ENCODE data around the gene IRS2. TPM values are rescaled to one million over a fixed set of nuclear protein-coding genes. Genes with fewer than 3 reads are reported as not detected.
A peak's percentile ranks its signal among the peaks of the same experiment; 100 is the strongest.

IRS2 gene
- total and polyA plus RNA-seq, 4 donors: 4.0 to 9.1 (median 6.7) TPM

DNA sequence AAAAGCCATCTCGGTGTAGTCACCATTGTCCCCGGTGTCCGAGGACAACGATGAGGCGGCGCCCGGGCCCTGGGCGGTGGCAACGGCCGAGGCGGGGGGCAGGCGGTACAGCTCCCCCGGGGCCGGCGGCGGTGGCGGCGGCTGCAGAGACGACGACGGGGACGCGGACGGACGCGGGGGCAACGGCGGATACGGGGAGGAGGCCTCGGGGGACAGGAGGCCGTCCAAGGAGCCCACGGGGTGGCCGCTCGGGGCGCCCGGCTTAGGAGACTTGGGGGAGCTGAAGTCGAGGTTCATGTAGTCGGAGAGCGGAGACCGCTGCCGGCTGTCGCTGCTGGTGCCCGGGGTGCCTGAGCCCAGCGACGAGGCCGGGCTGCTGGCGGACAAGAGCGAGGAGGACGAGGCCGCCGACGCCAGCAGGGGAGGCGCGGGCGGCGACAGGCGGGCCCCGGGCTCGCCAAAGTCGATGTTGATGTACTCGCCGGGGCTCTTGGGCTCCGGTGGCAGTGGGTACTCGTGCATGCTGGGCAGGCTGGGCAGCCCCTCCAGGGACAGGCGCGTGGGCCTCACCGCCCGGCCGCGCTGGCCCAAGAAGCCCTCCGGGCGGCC, 3.5 kb downstream of the IRS2 start:
- Histone ChIP-seq H3K36me3 (ENCODE audit: control insufficient read depth in 4 of 4, insufficient read depth in 3 of 4, low read depth in 1 of 4, low read length in 3 of 4) (peaks cover 2 to 22% (median 6%) of the 10 kb centered on the region in 4 donors), H3K4me3 (ENCODE audit: low read depth in 1 of 3, low read length in 3 of 3) (no peak overlapping the region), H3K9me3 (ENCODE audit: control insufficient read depth in 4 of 4, low read length in 3 of 4) (no peaks in the 10 kb centered on the region), H3K27me3 (ENCODE audit: control insufficient read depth in 4 of 4, insufficient read depth in 4 of 4, low read length in 3 of 4) (no peaks in the 10 kb centered on the region), H3K4me1 (ENCODE audit: control insufficient read depth in 4 of 4, insufficient read depth in 4 of 4, low read length in 3 of 4) (peaks cover 13 to 45% (median 35%) of the 10 kb centered on the region in 4 donors), H3K27ac (ENCODE audit: low read depth in 1 of 2, low read length in 2 of 2) (peak overlapping the region in 1 of 2 donors; percentile 53), H3K9ac (ENCODE audit: low read depth in 1 of 2, low read length in 2 of 2) (no peak overlapping the region)
- DNase-seq (ENCODE audit: low spot score): no peak
- WGBS: 99% methylated on average over 72 of the region's 72 CpGs
- TF ChIP-seq CTCF (IDR thresholded peaks at IDR 0.05; ENCODE audit: low read depth, low read length, missing input control): no peak
- no peak for TF ChIP-seq RAD21 (IDR thresholded peaks at IDR 0.05)
- TF ChIP-seq HNF4A (conservative IDR thresholded peaks at IDR 0.05): no peak

DNA sequence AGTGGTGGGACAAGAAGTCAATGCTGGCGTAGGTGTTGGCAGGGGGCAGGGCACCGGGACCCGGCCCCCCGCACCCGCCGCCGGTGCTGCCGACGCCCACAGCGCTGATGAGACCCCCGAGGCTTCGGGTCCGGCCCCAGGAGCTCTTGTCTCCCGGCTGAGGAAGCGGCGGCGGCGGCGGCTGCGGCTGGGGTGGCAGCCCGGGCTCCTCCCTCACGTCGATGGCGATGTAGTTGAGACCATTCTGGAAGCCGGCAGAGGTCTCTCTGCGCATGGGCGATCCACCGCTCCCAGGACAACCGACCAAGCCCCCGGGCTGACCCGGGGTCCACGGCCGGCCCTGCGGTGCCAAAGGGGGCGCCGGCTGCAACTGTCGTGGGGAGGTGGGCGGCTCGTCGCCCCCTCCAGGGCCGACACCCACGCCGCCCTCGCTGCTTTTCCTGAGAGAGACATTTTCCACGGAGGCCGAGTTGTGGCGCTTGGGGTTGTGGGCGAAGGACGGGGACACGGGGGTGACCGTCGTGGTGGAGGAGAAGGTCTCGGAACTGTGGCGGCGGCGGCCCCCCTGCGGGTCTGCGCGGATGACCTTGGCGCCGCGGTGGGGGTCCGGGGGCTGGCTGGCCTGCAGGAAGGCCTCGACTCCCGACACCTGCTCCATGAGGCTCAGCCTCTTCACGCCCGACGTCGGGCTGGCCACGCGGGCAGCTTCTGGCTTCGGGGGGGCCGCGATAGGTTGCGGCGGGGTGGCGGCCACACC, 4.1 kb downstream of the IRS2 start:
- H3K4me3 ChIP-seq (ENCODE audit: low read depth in 1 of 3, low read length in 3 of 3): peak overlapping the region; percentile 49 to 90 (median 79)
- H3K27me3 ChIP-seq (ENCODE audit: control insufficient read depth in 4 of 4, insufficient read depth in 4 of 4, low read length in 3 of 4): no peaks in the 10 kb centered on the region
- WGBS: 97% methylated on average over 77 of the region's 77 CpGs
- peak overlapping the region; percentile 52 to 59 for H3K27ac ChIP-seq (ENCODE audit: low read depth in 1 of 2, low read length in 2 of 2)
- peak overlapping the region; percentile 54 to 81 for H3K9ac ChIP-seq (ENCODE audit: low read depth in 1 of 2, low read length in 2 of 2)
- peaks cover 2 to 22% (median 6%) of the 10 kb centered on the region in 4 donors for H3K36me3 ChIP-seq (ENCODE audit: control insufficient read depth in 4 of 4, insufficient read depth in 3 of 4, low read depth in 1 of 4, low read length in 3 of 4)
- no peak for DNase-seq (ENCODE audit: low spot score)
- TF ChIP-seq ZBTB33 (IDR thresholded peaks at IDR 0.05) (no peak), CTCF (IDR thresholded peaks at IDR 0.05; ENCODE audit: low read depth, low read length, missing input control) (no peak), RAD21 (IDR thresholded peaks at IDR 0.05) (no peak)
- peaks cover 19 to 44% (median 31%) of the 10 kb centered on the region in 4 donors for H3K4me1 ChIP-seq (ENCODE audit: control insufficient read depth in 4 of 4, insufficient read depth in 4 of 4, low read length in 3 of 4)
- no peaks in the 10 kb centered on the region for H3K9me3 ChIP-seq (ENCODE audit: control insufficient read depth in 4 of 4, low read length in 3 of 4)

DNA sequence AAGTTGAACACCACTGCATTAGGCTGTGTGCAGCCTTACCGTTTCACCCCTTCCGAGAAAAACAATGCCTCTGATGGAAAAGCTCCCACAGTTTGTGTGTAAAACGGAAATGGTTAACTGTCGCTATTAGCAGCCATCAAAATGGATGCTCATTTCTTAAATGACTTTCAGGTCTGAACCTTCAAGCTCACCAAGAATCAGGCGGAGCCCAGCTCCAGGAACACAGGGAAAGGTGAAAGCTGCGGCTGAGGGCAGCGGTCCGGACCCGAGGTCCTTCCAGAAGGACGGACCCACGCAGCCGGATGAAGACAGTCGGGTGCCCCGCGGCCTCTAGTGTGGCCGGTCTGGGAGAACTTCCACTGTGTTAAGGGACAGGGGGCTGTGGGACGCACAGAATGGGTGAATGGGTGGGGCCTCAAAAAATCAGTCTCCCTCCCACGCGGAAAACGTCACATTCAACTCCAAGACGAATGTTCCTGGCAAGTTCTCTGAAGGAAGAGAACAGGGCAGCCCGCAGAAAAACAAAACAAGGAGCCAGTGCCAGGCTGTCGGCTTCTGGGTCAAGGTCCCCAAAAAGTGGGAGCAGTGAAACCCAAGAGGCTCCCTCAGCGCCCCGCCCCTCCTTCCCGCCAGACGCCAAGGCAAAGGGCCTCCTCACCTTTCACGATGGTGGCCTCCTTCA, 4.9 kb downstream of the IRS2 start:
- 39% methylated on average over 28 of the region's 28 CpGs for WGBS
- DNase-seq (ENCODE audit: low spot score): no peak

More for the DNA sequence above, 4.9 kb downstream of the IRS2 start:
- Histone ChIP-seq H3K9me3 (ENCODE audit: control insufficient read depth in 4 of 4, low read length in 3 of 4) (no peaks in the 10 kb centered on the region), H3K4me1 (ENCODE audit: control insufficient read depth in 4 of 4, insufficient read depth in 4 of 4, low read length in 3 of 4) (peaks cover 20 to 50% (median 32%) of the 10 kb centered on the region in 4 donors), H3K4me3 (ENCODE audit: low read depth in 1 of 3, low read length in 3 of 3) (peak overlapping the region; percentile 49 to 90 (median 79)), H3K9ac (ENCODE audit: low read depth in 1 of 2, low read length in 2 of 2) (peak overlapping the region; percentile 77 to 81), H3K27ac (ENCODE audit: low read depth in 1 of 2, low read length in 2 of 2) (peak overlapping the region; percentile 52 to 59), H3K27me3 (ENCODE audit: control insufficient read depth in 4 of 4, insufficient read depth in 4 of 4, low read length in 3 of 4) (no peaks in the 10 kb centered on the region), H3K36me3 (ENCODE audit: control insufficient read depth in 4 of 4, insufficient read depth in 3 of 4, low read depth in 1 of 4, low read length in 3 of 4) (peaks cover 2 to 22% (median 6%) of the 10 kb centered on the region in 4 donors)
- TF ChIP-seq RXRA (IDR thresholded peaks at IDR 0.05) (peak in 1 of 2 donors; percentile 19), RAD21 (IDR thresholded peaks at IDR 0.05) (peak in 1 of 2 donors; percentile 15), HNF4A (conservative IDR thresholded peaks at IDR 0.05) (peak; percentile 43 to 70), NR2F2 (IDR thresholded peaks at IDR 0.05) (no peak), SP1 (IDR thresholded peaks at IDR 0.05) (no peak)
